Fibroblast of villous mesenchyme (primary cell): Measurements from ENCODE around the gene LIPT2. TPM values are rescaled to one million over a fixed set of nuclear protein-coding genes. Genes with fewer than 3 reads are reported as not detected.

Experiments
- DNase-seq: peaks from one replicate; pipeline ENCODE4 v3.0.0-alpha.2; 2010; ENCODE audit warnings: low read depth
- H3K4me3 ChIP-seq: 2 replicates; pipeline ENCODE4 v1.5.1; 2011; ENCODE audit warnings: low read depth, mild to moderate bottlenecking, low read length
- total RNA-seq: library from RNA; depleted of rRNA; stranded (reverse); fragments of >200 nt; gene quantifications from 2 replicates; pipeline ENCODE4 v1.2.3, GENCODE V29; 2012
- TF ChIP-seq, protein P1 (sequence below): IDR thresholded peaks from 2 replicates; pipeline ENCODE4 v1.5.1; 2012; ENCODE audit warnings: low read depth, mild to moderate bottlenecking, low read length; ENCODE audit not compliant: insufficient read depth

The LIPT2 gene
- total RNA-seq, 1 donor: 1.7 TPM

DNA sequence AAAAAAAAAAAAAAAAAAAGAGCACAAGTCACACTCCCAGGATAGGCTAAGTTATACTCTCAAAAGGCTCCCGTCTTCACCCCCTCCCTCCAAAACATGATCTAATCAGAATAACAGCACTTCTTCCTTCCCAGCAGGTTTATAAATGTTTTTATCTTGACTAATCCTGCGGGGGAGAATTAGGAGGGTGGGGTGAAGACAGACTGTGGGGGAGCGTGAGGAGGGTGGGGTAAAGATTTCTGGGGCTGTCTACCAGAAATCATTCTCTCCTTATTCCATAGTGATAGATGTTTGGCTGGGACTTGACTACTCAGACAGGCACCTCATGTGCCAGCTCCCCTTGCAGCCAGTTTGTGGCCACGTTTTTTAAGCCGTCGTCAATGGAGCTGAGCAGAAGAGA, 43.2 kb downstream of the LIPT2 start:
- no peak for DNase-seq
- TF ChIP-seq, protein P1, sequence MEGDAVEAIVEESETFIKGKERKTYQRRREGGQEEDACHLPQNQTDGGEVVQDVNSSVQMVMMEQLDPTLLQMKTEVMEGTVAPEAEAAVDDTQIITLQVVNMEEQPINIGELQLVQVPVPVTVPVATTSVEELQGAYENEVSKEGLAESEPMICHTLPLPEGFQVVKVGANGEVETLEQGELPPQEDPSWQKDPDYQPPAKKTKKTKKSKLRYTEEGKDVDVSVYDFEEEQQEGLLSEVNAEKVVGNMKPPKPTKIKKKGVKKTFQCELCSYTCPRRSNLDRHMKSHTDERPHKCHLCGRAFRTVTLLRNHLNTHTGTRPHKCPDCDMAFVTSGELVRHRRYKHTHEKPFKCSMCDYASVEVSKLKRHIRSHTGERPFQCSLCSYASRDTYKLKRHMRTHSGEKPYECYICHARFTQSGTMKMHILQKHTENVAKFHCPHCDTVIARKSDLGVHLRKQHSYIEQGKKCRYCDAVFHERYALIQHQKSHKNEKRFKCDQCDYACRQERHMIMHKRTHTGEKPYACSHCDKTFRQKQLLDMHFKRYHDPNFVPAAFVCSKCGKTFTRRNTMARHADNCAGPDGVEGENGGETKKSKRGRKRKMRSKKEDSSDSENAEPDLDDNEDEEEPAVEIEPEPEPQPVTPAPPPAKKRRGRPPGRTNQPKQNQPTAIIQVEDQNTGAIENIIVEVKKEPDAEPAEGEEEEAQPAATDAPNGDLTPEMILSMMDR: no peak
- no peak overlapping the region for H3K4me3 ChIP-seq

DNA sequence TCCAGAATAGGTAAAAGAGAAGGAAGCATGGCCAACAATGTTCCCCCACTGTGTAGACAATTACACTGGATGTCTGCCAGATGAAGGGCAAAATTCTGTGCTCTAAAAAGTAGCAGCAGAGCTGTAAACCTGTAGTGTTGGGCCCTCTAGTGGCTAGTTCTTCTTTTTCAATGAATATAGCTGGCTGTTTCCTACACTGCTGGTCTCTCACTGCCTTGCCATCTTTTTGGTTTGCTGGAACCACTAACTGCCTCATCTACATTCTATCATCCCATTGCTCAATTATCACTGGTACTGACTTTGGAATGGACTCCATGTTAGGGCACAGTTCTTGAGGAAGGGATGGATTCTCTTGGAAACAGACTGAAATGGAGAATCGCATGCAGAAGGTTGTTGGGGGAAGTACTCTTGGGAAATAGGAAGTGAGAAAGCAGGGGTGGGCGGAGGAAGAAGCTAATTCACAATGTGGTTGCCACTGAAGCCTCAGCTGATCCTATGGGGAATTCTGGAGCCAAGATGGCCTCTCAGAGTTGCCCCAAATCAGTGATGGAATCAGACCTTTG, 44.1 kb downstream of the LIPT2 start:
- TF ChIP-seq, protein P1: peak; percentile 80
- H3K4me3 ChIP-seq: no peak overlapping the region
- DNase-seq: peak; percentile 78

DNA sequence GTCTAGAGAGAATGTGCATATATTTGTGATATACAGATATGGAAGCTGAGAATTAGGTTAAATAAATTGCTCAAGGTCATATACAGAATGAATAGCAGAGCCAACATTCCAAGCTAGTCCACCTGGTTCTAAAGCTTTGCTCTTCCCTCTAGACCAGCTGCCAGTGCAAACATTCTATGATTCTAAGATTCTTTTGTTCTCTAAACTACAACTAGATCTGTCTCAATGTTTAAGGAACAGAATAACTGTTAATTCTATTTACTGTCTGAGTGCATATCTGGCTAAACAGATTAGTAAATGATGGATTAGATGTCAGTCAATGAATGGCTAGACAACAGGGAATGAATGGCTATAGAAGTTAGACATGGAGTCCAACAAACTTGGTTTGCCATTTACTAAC, 45.8 kb downstream of the LIPT2 start:
- DNase-seq: no peak
- TF ChIP-seq, protein P1: no peak
- no peak overlapping the region for H3K4me3 ChIP-seq

DNA sequence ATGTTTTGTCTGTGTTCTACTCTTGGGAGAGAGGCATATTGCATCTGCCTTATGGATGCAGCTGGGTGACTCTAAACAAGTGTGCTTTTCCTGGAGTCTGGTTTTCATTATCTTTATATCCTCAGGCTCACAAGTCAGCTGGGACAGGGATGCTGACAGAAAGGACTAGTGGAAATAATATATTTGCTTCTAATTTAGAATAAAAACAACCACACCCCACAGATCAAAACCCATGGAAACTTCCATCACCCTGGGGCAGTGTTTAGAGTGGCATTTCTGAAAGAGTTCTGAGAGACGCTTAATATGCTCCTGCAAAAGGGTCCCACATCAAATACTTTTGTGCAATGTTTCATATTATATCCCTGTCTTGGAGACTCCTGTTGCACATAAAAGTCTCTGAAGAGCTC, 47.0 kb downstream of the LIPT2 start:
- TF ChIP-seq, protein P1: no peak
- H3K4me3 ChIP-seq: no peak overlapping the region
- DNase-seq: peak; percentile 48

DNA sequence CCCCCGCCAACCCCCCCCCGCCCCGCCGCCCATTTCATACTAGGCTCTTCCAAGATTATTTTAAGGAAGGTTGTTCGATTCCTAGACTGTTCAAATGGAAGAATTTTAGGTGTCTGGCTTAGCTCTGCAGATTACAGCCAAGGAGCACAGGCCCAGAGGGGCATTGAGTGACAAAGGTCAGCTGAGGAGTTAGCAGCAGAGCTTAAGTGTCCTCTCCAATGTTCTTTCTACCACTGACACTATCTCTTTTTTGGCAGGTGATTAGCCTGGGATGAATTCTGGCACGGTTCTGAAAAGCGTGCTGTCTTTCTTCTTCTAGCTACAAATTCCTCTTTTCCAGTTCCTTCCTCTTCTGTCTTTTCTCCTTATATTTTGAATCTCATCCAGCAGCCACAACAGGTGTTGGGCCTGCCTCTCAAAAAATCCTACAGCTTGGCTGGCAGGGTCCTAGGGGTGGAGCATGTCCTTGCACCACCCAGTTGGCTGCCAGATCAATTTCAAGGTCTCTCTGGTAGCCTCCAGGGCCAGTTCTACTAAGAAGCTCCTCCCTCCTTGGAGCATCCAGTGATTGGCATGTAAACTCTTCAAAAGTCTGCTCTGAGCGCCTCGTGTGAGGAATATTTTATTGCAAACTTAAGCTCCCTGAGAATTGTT, 49.2 kb downstream of the LIPT2 start:
- no peak for DNase-seq
- TF ChIP-seq, protein P1: no peak
- H3K4me3 ChIP-seq: no peak overlapping the region

DNA sequence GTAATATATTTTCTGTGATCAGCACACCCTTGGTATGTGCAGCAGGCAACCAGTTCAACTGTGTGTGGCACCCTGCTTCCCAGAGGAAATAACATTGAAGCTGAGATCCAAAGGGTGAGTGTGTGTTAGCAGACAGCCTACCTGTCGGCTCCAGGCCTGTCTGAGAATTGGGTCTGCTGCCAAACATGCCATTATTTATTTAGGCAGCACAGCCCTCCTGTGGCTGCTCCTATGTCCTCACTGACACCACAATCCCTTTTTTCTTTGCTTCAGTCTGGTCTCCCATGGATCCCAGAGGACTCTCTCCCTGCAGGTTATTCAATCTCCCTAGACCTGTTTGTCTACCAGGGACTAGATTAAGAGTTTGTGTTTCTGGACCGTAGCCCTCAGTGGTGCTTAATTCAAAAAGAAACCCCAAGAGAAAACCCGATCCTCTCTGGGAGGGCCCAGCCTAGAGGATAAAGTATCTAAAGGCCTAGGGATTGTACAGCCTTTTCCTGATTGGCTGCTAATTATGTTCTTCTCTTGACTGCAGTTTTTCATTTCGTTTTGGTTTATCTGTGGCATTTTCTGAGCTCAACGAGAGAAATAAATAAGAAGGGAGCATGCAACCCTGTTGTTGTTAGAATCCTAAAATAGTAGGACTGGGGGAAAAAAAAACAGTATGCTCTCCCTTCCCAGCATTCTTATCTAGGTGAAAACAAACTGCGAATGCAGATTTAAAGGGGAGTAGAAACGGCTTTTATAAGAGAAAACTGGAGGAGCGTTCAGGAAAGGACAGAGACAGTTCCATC, 50.3 kb downstream of the LIPT2 start:
- peak; percentile 16 for DNase-seq
- TF ChIP-seq, protein P1: peak; percentile 12
- H3K4me3 ChIP-seq: no peak overlapping the region
